D341Med (cell line): Measurements from ENCODE around the gene PCSK6.
A peak's percentile ranks its signal among the peaks of the same experiment; 100 is the strongest.
"Not testable (repeated sequence)": the region's sequence is repeated elsewhere in the genome, so short reads cannot be mapped to it uniquely, and the experiment has no call there.

Experiments
- DNase-seq: peaks from one replicate; pipeline ENCODE4 v3.0.0; 2012; ENCODE audit warnings: low spot score

The PCSK6 gene

GRCh38 chr15:101376615-101377395 is 112.7 kb downstream of the PCSK6 start:
- DNase-seq, result no peak

- not testable (repeated sequence) for DNase-seq
Measured at GRCh38 chr15:101375006-101375405, 114.5 kb downstream of the PCSK6 start.

DNA sequence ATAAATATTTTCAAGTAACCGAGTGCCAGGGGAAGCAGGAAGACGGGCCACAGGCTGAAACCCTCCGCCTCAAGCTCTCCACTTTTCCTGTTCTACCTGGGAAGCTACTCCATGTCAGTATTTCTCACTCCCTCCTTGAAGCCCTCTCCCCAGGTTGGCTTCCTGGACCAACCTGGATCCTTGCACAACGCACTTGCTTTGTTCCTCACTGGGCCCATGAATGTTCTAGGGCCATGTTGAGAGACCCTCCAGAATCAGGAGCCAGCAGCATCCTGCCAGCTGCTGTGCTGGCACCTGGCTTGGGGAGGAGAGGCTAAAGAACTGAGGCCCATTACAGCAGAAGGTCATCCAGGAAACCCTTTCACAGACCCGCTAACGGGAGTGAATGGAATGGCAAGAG is 115.2 kb downstream of the PCSK6 start:
- no peak for DNase-seq

DNA sequence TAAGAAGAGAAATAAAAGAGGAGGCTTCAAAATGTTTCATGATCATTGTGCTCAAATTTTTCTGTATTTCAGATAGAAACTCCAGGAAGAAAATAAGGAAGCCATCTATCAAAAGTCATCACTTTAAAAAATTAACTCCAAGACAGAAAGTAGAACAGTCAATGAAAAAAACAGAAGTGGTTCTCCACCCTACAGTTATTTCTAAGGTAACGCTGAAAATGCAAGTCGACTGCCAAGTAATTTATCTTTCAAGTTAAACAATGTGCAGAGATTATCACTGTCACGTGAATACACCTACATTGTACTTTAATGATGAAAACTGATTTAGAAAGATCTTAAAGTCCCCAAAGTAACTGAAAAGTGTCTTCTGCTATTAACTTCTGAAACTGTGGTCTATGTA is 115.9 kb downstream of the PCSK6 start:
- DNase-seq, result no peak

GRCh38 chr15:101372960-101373525 is 116.5 kb downstream of the PCSK6 start:
- DNase-seq, result no peak

DNA sequence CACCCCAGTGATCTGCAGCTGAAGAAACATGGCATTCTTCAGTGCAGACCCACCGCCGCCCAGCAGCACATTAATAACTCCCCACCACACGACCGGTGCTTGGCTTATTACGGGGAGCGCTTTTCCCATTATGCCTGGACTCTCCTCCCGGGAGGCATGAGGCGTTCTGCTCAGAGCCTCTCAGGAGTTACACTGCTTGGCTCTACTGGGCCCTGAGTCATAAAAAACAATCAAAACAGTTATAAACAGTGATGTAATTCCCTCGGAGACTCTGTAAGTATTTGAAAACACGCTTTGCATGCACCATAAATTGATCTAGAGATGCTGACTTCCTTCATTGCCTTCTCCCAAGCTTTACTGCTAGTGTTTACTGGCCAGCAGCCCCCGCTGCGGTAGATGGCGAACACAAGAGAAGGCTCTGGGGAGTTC is 117.3 kb downstream of the PCSK6 start:
- DNase-seq, result no peak

- peak; percentile 61 for DNase-seq
Measured at GRCh38 chr15:101371519-101371918, 118.0 kb downstream of the PCSK6 start.

DNA sequence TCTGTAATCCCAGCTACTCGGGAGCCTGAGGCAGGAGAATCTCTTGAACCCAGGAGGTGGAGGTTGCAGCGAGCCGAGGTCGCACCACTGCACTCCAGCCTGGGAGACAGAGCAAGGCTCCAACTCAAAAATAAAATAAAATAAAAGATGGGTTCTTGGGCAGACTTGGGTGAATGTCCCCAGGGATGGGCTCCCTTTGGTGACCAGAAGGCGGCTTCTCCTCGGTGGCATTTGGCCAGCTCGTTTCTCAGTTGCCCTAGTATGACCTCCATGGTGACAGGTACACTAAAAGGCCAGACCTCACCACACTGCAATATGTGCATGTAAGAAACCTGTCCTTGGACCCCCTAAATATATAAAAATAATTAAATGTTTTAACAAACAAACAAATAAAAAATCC is 118.4 kb downstream of the PCSK6 start:
- no peak for DNase-seq

- DNase-seq, result no peak
Measured at GRCh38 chr15:101370330-101371024, 119.0 kb downstream of the PCSK6 start.

DNA sequence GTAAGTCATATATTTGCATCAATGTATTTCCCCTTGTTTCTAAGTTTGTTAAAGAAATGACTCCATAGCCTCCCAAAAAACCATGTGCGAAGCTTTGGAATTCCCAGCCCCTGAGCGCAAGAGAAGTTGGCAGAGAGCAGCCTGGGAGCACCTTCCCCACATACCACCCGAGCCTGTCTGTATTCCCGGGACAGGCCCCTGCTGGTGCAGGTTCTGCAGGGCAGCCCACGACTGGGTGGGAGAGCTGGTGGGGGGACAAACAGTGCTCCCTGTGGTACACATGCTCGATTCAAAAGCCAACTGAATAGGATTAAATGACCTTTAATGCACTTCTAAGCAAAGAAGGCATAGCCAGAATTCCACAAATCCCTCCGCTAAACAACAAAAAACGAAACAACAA is 119.8 kb downstream of the PCSK6 start:
- DNase-seq, result no peak

GRCh38 chr15:101368861-101369642 is 120.5 kb downstream of the PCSK6 start:
- DNase-seq, result no peak

DNA sequence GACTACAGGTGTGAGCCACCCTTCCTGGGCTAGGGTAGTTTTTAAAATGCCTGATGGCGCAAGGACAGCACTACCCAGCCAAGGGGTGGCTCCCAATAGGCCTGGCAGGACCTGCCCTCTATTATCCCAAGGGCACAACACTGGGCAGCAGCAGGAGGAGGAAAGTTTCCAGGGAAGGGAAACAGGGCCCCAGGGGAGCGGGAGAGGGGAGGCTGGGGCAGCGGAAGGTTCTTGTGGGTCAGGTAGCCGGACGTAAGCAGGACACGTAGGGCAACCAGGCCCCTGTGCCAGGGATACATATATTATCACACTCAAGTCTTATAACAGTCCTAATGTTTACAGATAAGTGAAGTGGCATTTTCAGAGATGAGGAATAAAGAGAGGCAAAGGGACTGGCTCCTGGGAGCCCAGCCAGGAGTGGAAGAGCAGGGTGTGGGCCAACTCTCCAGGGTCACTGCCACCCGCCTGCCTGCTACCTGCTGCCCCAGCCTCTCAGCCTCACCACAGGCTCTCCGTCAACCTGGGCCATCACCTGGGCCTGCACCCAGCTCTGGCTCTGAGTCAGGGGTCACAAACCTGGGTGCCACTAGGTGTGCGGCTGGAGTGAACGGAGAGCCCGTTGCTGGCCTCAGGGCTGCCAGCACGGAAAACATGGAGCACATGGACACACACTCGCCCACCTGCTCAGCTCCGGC is 121.3 kb downstream of the PCSK6 start:
- no peak for DNase-seq

DNA sequence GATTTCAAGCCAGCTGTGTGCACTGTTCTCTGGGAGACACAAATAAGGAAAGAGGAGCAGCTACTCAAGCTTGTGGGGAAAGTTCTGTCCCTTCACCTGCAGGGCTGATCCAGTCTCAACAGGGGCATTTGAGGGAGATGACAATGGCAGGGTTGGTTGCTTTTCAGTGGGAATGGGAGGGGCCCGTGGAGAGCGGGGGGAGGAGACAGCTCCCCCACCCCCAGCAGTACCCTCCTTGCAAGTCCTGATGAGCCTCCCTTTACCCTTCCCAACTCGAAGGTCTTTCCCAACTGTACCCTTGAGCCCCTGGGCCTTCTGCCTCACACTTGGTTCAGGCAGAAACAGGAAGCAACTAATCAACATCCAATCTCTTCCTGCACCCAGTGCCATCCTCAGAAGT is 122.7 kb downstream of the PCSK6 start:
- DNase-seq, result no peak

DNA sequence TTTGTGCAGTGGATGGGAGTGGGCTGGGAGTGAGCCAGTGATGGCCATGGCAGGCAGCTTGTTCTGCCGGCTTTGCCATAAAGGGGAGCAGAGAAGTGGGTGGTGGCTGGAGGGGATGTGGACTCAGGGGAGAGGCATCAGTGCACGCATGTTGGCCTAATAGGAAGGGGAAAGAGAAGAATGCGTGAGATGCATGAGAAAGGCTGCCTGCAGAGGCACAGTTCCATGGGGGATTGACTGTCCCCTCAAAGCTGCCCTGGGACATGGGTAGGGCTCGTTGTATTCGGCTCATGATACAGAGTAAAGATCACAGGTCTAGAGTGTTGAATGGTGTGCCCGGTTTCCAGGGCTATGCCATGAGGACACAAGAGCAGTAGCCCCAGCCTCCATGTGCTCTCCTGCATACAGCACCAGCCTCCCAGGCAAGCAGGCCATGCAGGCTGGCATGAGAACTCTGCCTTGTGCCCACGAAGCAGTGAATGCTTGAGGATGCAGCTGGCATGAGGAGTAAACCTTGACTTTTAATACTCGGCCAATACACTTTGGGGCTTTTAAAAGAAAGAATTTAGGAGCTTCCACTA is 126.4 kb downstream of the PCSK6 start:
- DNase-seq, result no peak

- no peak for DNase-seq
Measured at GRCh38 chr15:101362359-101362758, 127.1 kb downstream of the PCSK6 start.

- no peak for DNase-seq
Measured at GRCh38 chr15:101361418-101361817, 128.1 kb downstream of the PCSK6 start.

- no peak for DNase-seq
Measured at GRCh38 chr15:101359365-101359947, 130.1 kb downstream of the PCSK6 start.

- DNase-seq, result no peak
Measured at GRCh38 chr15:101358895-101359294, 130.6 kb downstream of the PCSK6 start.

DNA sequence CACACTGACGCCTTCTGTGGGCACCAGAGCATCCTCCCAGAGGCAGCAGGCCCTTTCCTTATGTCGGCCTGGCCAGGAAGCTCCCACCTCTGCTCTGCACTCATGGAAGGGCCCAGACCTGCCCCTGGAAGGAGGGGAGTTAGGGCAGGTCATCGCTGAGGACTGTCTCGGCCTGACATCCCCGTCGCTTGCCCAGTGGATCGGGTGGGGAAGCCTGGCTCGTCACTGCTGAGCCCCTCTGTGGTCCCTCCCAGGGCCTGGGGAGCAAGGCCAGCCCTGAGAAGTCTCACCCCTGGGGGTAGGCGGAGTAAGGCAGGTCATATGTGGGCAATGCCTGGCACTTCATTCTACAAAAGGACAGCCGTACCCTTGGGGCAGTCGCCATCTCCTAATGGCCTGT is 131.6 kb downstream of the PCSK6 start:
- DNase-seq, result no peak

GRCh38 chr15:101357333-101357732 is 132.2 kb downstream of the PCSK6 start:
- DNase-seq, result no peak
